Thyroid gland (tissue), 4 donors: Measurements from ENCODE around the gene HSP90B1. TPM values are rescaled to one million over a fixed set of nuclear protein-coding genes. Genes with fewer than 3 reads are reported as not detected.

ENCODE experiments used
- DNase-seq, 2 donors: peaks; one replicate each; pipeline ENCODE4 v3.0.0-alpha.2; 2019
- H3K27ac ChIP-seq, 3 donors: fragments of 200-600 bp; sonication (generic); 1 replicate in 2 of 3; 2 replicates in 1 of 3; pipeline ENCODE4 v1.5.1; 2016 to 2019; ENCODE audit warnings: mild to moderate bottlenecking in 1 of 3, moderate library complexity in 1 of 3
- H3K27me3 ChIP-seq: fragments of 200-600 bp; sonication (generic); one replicate; pipeline ENCODE4 v1.5.1; 2019
- H3K36me3 ChIP-seq, 2 donors: fragments of 200-600 bp; sonication (generic); one replicate each; pipeline ENCODE4 v1.5.1; 2016 to 2019
- H3K4me1 ChIP-seq, 2 donors: fragments of 200-600 bp; sonication (generic); one replicate each; pipeline ENCODE4 v1.5.1; 2017 to 2019
- H3K4me3 ChIP-seq, 3 donors: fragments of 200-600 bp; sonication (generic); replicated peaks in 1 of 3; 1 replicate in 2 of 3; 2 replicates in 1 of 3; pipeline ENCODE4 v1.5.1; 2016; ENCODE audit warnings: mild to moderate bottlenecking in 1 of 3
- H3K9me3 ChIP-seq: fragments of 200-600 bp; sonication (generic); one replicate; pipeline ENCODE4 v1.5.1; 2017
- POLR2A ChIP-seq, 2 donors: fragments of 450-650 bp; IDR thresholded peaks; one replicate each; pipeline ENCODE4 v1.6.1; 2017; ENCODE audit warnings: antibody characterized with exemption in 2 of 2, mild to moderate bottlenecking in 2 of 2, moderate library complexity in 1 of 2
- WGBS, 2 donors: methylation state at CpG; one replicate each; pipeline ENCODE4 v1.1.5; 2017; 5-methylcytosine and 5-hydroxymethylcytosine counted together
- intact Hi-C: fragments of 100-400 bp; cut with DNase I; formaldehyde crosslinking; loops from one replicate; pipeline ENCODE4 v1.15.1; 2023
- total RNA-seq, 4 donors: library from RNA; depleted of rRNA; stranded (reverse); fragments of >200 nt; gene quantifications; one replicate each; pipeline ENCODE4 v1.2.3, GENCODE V29; 2016
- TF ChIP-seq, protein P1 (sequence below), 6 experiments: fragments of 200-600 bp in 3 of 6; fragments of 450-650 bp in 3 of 6; sonication (generic) in 3 of 6; IDR thresholded peaks; one replicate each; pipeline ENCODE4 v1.5.1; 2016 to 2019; ENCODE audit warnings: antibody characterized with exemption in 6 of 6, mild to moderate bottlenecking in 2 of 6, inconsistent platforms in 1 of 6, moderate library complexity in 1 of 6

Gene HSP90B1
- total RNA-seq, 4 donors from 2014 or later, result 1,103 to 2,326 (median 1,708) TPM

DNA sequence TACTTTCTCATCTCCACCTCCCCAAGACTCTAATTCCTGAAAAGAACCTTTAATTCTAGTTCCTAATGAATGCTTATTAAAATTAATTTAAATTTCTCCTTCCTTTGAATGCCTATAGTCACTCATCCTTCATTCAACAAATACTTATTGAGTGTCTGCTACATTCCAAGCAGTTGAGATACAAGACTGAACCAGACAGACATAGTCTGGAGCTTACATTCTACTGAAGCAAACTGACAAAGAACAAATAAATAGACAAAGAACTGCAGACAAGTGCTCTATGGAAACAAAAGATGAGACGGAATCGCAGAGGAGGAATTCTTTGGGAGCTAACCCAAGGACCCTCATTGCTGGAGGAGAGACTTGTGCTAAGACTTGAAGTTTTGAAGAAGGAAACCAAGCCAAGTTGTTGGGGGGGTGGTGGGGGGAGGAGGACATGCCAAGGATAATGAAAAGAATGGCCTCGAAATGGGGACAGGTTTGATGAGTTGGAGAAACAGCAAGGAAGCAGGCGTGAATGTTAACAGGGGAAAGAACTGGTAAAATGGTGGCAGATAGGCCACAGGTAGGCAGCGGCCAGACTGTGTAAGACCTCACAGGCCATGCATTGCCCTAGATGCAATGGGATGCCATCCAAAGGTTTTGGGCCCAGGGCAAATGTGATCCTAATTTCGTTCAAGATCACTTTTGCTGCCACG is 25.8 kb downstream of the HSP90B1 start:
- no peak for DNase-seq
- Histone ChIP-seq H3K4me1 (peaks cover 13 to 14% of the 10 kb centered on the region in 2 donors), H3K9me3 (no peaks in the 10 kb centered on the region), H3K4me3 (peak overlapping the region; percentile 52 to 72 (median 61)), H3K27ac (peak overlapping the region in 2 of 3 donors; percentile 89 to 94), H3K36me3 (peaks cover 11 to 27% of the 10 kb centered on the region in 2 donors), H3K27me3 (no peaks in the 10 kb centered on the region)
- TF ChIP-seq POLR2A (IDR thresholded peaks at IDR 0.05), result no peak
- TF ChIP-seq, protein P1, sequence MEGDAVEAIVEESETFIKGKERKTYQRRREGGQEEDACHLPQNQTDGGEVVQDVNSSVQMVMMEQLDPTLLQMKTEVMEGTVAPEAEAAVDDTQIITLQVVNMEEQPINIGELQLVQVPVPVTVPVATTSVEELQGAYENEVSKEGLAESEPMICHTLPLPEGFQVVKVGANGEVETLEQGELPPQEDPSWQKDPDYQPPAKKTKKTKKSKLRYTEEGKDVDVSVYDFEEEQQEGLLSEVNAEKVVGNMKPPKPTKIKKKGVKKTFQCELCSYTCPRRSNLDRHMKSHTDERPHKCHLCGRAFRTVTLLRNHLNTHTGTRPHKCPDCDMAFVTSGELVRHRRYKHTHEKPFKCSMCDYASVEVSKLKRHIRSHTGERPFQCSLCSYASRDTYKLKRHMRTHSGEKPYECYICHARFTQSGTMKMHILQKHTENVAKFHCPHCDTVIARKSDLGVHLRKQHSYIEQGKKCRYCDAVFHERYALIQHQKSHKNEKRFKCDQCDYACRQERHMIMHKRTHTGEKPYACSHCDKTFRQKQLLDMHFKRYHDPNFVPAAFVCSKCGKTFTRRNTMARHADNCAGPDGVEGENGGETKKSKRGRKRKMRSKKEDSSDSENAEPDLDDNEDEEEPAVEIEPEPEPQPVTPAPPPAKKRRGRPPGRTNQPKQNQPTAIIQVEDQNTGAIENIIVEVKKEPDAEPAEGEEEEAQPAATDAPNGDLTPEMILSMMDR (IDR thresholded peaks at IDR 0.05), result no peak
- intact Hi-C loops, result loop anchor here (10.0 kb wide), 1 partner anchor 109 kb away; the partner anchor contains the start of gene HCFC2
- WGBS, 2 donors, result 18 to 23% methylated on average over 7 of the region's 7 CpGs

DNA sequence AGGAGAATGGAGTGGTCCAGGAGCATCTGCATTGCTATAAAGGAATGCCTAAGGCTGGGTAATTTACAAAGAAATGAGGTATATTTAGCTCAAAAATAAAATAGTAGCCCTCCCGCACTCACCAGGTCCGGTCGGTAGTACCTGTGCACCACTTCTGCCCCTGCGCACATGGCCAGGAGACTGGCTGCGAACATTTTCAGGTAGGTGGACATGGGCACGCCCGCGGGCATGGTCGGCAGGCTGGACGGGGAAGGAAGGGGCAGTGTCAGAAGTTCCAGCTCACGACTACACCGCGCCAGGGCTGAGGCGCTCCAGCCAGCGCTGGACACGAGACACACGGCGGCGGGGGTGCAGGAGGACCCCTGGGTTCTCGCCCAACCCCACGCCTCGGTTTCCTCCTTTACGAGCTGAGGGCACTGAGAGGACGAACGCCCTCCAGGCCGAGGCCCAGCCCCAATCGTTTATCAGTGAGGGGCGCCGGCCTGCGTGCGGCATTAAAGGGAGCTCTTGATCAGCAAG is 26.4 kb downstream of the HSP90B1 start:
- peaks cover 6 to 22% of the 10 kb centered on the region in 2 donors for H3K36me3 ChIP-seq
- H3K9me3 ChIP-seq, result no peaks in the 10 kb centered on the region
- intact Hi-C loops, result loop anchor here (10.0 kb wide), 1 partner anchor 108 kb away; the partner anchor contains the start of gene HCFC2
- H3K4me1 ChIP-seq, result peaks cover 13 to 14% of the 10 kb centered on the region in 2 donors
- no peaks in the 10 kb centered on the region for H3K27me3 ChIP-seq
- peak overlapping the region; percentile 52 to 72 (median 61) for H3K4me3 ChIP-seq
- TF ChIP-seq, protein P1 (IDR thresholded peaks at IDR 0.05), result no peak
- no peak for TF ChIP-seq POLR2A (IDR thresholded peaks at IDR 0.05)
- WGBS, 2 donors, result 1 to 2% methylated on average over 11 to 27 of the region's 31 CpGs
- H3K27ac ChIP-seq, result peak overlapping the region; percentile 50 to 94 (median 89)
- peak; percentile 23 to 38 for DNase-seq

DNA sequence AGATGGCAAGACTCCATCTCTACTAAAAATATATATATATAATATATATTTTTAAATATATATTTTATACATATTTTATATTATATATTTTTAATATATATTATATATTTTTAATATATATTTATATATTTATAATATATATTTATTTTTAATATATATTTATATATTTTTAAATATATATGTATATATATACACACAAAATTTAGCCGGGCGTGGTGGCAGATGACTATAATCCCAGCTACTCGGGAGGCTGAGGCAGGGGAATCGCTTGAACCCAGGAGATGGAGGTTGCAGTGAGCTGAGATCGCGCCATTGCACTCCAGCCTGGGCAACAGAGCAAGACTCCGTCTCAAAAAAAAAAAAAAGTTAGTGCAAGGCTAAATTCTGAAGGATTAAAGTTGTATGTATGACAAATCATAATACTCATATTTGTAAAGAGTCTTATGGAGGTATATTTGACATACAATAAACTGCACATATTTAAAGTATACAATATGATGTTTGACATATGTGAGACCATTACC is 27.7 kb downstream of the HSP90B1 start:
- no peaks in the 10 kb centered on the region for H3K9me3 ChIP-seq
- no peak for DNase-seq
- intact Hi-C loops, result loop anchor here (10.0 kb wide), 1 partner anchor 107 kb away; the partner anchor contains the start of gene HCFC2
- peak overlapping the region; percentile 89 to 94 (median 90) for H3K27ac ChIP-seq
- H3K4me1 ChIP-seq, result peaks cover 13 to 14% of the 10 kb centered on the region in 2 donors
- H3K36me3 ChIP-seq, result peaks cover 2 to 16% of the 10 kb centered on the region in 2 donors
- peak overlapping the region in 1 of 3 donors; percentile 61 for H3K4me3 ChIP-seq
- H3K27me3 ChIP-seq, result no peaks in the 10 kb centered on the region
- TF ChIP-seq, protein P1 (IDR thresholded peaks at IDR 0.05), result no peak
- no peak for TF ChIP-seq POLR2A (IDR thresholded peaks at IDR 0.05)
- WGBS, 2 donors, result 91 to 92% methylated on average over 7 of the region's 7 CpGs

DNA sequence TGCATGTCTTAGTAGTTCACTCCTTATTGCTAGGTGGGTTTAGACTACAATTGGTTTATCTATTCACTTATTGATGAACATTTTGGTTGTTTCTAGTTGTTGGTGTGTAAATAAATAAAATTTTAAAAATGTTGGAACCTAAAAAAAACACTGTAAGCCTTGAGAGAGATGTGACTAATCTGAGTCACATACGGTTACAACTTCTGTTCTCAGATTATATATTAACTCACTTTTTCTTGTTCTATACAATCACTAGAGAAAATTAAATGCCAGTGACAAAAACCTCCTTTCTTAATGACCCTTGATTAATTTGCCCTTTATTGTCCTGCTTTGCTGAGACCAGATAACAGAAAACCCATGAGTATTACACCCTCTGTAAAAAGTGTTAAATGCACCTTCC is 28.4 kb downstream of the HSP90B1 start:
- no peak for DNase-seq
- no peak overlapping the region for H3K4me3 ChIP-seq
- no peaks in the 10 kb centered on the region for H3K9me3 ChIP-seq
- TF ChIP-seq POLR2A (IDR thresholded peaks at IDR 0.05), result no peak
- TF ChIP-seq, protein P1 (IDR thresholded peaks at IDR 0.05), result no peak
- peaks cover 13 to 14% of the 10 kb centered on the region in 2 donors for H3K4me1 ChIP-seq
- H3K27me3 ChIP-seq, result no peaks in the 10 kb centered on the region
- H3K36me3 ChIP-seq, result peaks cover 0 to 10% of the 10 kb centered on the region in 2 donors
- intact Hi-C loops, result loop anchor here (10.0 kb wide), 1 partner anchor 106 kb away; the partner anchor contains the start of gene HCFC2
- H3K27ac ChIP-seq, result peak overlapping the region in 1 of 3 donors; percentile 94
- WGBS, 2 donors, result 79 to 87% methylated on average over 1 of the region's 1 CpG
